IPS-18c (cell line): ENCODE measurements around the gene MLLT10.

Source experiments
- H3K4me3 ChIP-seq: 2 replicates; pipeline ENCODE4 v1.7.0; 2013; ENCODE audit warnings: low read depth, mild to moderate bottlenecking, low read length, moderate library complexity; ENCODE audit not compliant: insufficient read depth
- H3K9me3 ChIP-seq: one replicate; pipeline ENCODE4 v1.6.1; 2013; ENCODE audit warnings: mild to moderate bottlenecking, low read length, moderate library complexity; ENCODE audit not compliant: control insufficient read depth, insufficient read depth

The MLLT10 gene

DNA sequence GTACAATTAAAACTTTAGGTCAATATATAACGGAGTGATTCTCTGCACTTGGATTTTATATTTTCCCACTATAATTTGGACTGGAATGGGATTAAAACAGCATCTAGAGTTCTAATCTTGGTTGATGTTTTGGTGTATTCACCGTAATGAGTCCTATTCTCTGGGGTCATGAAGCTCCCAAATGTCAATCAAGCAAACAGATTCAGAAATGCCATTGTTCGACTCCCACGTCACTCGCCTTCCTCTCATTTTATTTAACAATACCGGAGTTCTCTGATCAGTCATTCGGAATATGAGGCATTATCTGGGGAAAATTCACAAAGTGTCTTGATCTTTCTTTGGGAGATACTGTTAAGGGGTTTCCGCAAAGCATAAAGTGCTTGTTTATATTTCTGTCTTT lies 35.0 kb upstream of the MLLT10 start:
- H3K4me3 ChIP-seq = peak overlapping the region; percentile 58
- H3K9me3 ChIP-seq = no peaks in the 10 kb centered on the region

DNA sequence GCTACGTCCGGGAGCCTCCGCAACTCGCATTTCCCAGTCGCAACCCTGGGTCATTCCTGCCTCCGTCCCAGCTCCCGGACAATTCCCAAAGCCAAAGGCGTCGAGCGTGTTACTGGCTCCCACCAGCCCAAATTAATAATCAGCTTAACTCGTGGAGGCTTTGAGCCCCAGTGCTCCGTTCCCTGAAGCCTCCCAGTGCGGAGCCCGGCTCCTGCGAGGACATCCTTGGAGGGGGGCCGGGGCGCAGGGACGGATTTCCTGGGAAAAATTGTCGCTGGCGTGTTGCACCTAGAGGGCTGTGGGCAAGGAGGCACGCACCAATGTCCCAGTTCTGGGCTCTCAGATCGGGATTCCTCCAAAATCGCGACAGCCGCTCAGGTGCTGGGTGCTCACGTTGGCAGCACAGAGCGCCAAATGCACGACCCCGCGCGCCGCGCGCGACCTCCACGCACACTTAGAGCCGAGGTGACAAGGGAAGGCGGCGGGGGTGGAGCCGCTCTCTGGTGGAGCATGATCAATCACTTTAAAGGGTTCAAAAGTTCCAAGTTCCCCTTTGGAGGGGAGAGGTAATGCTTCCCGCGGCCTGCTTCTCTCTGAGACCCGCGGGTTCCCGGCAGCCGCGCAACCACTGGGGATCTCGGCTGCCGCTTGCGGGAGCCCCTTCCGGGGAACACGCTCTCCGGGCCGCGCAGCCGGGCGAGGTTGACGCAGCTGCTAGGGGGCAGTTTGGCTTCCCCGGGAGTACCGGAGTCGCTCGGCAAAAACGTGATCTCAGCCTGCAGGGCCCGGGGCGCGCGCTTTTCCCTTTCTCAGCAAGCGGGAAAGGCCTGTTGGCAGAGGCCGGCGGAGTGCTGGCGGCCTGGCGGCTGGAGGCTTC lies 34.1 kb upstream of the MLLT10 start:
- H3K4me3 ChIP-seq = peak overlapping the region; percentile 58
- H3K9me3 ChIP-seq = no peaks in the 10 kb centered on the region

DNA sequence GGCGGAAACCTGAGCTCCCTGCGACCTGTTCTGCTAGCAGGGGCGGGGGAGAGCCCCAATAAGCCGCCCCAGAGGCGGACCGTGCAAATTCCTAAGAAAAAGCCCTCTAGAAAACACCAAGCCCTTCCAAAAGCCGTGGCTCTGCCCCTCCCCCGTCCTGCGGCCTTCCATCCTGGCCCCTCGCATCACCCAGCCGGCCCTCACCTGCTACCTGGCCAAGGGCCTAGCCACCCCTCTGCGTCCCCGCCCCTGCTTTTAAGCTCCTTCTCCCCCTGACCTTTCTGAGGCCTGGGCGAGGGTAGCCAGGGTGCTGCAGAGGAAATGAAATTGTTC lies 33.5 kb upstream of the MLLT10 start:
- Histone ChIP-seq H3K9me3 (no peaks in the 10 kb centered on the region), H3K4me3 (peak overlapping the region; percentile 58)

DNA sequence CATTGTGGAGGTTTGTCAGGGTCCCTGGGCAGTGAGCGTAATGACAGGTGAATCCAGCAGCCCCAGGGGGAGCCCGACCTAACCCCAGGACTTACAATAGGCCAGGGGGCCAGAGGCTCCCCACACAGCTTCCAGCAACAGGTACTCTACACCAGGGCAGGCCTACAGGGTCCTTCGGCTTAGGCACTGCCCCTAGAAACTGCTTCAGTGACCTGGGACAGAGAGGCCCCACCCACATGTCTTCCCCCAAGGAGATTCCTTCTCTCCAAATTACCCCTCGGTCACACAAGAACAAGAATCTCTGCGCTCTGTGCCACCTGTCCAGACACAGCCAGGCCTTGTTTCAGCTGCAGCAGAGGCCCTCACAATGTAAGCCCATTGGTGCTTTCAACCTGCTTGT lies 32.9 kb upstream of the MLLT10 start:
- Histone ChIP-seq H3K9me3 (no peaks in the 10 kb centered on the region), H3K4me3 (peak overlapping the region; percentile 58)

DNA sequence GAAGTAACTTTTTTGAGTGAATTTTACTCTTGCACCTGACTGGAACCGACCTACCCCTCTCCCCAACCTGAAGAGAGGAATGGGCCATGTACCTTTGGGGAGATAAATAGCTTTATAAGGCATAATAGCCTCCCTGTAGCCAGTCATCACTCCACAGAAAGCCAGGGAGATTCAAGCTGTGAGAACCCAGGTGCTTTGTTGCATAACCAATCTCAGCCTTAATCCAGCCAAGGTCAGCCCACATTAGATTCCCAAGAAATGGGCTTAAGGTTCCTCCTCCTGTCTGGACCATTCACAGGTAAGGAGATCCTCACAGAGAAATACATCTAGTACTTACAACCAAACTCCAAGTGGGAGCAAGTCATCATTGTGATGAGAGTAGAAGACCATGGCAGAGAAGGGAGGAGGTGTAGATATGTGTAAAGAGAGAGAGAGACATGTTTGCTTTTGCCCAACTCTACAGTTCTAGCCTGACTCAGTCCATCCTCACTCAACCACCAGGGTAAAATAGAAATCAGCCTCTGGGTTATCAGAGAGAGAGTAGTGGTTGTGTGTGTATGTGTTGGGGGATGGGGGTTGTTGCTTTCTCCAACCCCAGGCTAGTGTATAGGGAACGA lies 32.2 kb upstream of the MLLT10 start:
- H3K9me3 ChIP-seq = no peaks in the 10 kb centered on the region
- no peak overlapping the region for H3K4me3 ChIP-seq

DNA sequence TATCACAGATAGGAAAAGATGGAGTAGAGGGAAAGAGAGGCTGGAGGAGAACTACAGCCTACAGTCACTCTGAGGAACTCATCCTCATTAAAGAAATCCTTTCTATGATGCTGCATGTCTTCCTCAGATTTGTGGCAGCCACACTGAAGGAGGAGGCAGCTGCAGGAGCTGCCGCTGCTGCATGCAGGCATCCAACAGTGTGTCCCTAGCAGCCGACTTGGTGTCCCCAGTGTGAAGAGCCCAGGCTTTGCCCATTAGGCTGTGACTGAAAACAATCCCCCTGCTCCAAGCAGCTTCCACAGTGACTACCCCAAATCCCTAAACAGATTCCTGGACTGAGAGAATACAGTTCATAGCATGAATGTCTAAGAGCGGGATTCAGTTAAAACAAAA lies 31.7 kb upstream of the MLLT10 start:
- no peak overlapping the region for H3K4me3 ChIP-seq
- no peaks in the 10 kb centered on the region for H3K9me3 ChIP-seq

DNA sequence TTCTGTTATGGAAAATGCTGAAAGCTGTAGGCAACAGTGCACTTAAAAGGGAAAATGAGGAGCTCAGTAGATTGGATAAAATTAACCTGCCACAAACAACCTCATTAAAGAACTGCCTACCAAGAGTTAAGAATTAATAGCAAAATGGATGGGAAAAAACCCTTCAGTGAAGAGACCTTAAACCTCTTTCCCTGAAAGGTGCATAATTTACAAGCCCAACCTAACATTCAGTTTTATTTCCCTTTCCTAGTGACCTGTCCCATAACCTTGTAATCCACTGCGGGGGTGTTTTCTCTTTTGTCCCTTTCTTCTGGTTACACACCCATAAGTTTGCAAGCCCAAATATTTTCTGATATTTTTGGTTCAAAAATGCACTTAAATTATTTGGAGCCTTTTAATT lies 30.5 kb upstream of the MLLT10 start:
- Histone ChIP-seq H3K4me3 (no peak overlapping the region), H3K9me3 (no peaks in the 10 kb centered on the region)

DNA sequence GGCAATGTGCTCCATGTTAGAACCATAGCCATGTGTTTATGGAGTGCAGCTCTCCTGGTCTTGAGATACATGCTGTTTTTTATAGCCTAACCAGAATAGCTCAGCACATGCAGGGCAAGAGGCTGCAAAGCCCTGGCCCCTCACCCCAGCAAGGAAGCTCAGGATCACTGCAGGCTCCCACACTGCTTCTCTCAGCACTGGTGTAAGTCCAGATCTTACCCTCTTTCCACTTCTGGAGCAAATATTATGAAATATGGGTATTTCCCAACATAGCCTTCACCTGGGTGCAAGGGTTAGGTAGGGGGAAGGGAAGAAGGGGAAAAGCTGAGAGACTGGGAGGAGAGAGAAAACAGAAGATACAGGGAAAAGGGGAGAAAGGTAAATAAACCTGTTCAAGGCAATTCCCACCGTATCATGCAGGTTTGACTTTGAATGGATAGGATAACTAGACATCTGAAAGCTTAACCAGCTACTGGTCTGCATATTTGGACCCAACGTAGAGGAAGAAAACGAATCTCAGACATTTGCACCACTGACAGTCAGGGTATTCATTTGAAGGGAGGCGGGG lies 28.2 kb upstream of the MLLT10 start:
- no peak overlapping the region for H3K4me3 ChIP-seq

DNA sequence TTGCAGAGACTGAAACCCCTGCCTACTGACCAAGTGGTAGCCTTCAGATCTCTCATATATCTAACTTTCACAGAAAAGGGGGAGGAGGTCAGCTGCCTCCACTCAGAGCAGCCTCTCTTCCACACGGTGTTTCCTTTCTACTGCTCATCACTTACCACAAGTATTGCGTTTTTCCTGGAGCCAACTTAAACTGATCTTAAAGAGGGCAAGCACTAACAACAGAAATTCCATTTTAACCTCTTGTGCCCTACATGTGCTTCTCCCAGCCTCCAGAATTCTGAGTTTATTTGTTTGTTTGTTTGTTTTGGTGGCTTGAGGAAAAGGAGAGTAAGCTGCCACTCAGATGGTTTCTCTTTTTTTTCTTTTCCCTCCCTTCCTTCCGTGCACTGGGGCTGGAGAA lies 27.7 kb upstream of the MLLT10 start:
- Histone ChIP-seq H3K9me3 (no peaks in the 10 kb centered on the region), H3K4me3 (no peak overlapping the region)

More for the DNA sequence above, 28.2 kb upstream of the MLLT10 start:
- no peaks in the 10 kb centered on the region for H3K9me3 ChIP-seq

DNA sequence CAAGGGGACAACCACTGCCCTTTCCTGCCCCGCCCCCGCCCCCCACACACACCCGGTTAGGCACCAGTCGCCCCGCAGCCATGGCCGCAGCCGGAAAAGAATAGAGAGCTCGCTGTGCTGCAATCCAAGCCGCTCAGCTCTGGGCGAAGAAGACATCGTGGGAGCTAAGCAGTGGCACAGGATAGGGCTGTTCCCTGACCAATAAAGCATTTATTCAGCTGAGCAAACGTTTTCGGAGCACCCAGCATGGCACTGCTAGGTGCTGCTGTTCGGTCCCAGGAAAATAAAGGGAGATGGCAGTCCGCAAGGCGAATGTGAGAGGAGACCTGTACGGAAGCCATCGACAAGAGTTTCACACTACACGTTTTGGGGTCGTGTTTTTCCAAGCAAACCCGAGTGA lies 26.9 kb upstream of the MLLT10 start:
- H3K4me3 ChIP-seq = peak overlapping the region; percentile 51

DNA sequence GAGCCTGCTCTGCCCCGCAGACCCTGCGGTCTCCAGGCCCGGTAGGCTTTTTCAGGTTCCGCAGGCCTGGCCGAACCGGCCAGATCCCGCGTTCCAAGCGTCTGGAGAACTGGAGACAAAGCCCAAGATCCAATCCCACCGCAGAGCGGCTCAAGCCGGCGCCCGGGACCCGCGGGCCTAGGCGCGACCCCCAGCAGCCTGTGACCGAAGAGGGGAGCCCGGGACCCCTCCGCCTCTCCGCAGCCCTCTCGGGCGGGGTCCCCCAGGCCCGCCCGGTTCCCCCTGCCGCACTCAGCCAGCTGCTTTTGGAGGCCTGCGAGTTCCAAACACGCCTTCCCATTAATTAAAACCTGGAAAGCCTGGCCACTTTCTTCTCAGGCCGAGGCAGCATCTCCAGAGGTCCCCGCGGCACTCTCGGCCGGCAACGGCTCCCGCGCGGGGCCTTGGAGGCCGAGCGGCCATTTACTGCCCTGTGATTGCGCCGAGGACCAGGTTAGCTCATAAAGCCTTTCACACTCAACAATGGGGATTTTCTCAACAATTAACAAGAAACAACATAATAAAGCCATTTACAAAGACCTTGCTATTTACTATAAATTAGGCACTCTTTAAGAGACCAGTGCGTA lies 25.2 kb upstream of the MLLT10 start:
- peak overlapping the region; percentile 51 for H3K4me3 ChIP-seq
- H3K9me3 ChIP-seq = no peaks in the 10 kb centered on the region

More for the DNA sequence above, 26.9 kb upstream of the MLLT10 start:
- H3K9me3 ChIP-seq = no peaks in the 10 kb centered on the region

DNA sequence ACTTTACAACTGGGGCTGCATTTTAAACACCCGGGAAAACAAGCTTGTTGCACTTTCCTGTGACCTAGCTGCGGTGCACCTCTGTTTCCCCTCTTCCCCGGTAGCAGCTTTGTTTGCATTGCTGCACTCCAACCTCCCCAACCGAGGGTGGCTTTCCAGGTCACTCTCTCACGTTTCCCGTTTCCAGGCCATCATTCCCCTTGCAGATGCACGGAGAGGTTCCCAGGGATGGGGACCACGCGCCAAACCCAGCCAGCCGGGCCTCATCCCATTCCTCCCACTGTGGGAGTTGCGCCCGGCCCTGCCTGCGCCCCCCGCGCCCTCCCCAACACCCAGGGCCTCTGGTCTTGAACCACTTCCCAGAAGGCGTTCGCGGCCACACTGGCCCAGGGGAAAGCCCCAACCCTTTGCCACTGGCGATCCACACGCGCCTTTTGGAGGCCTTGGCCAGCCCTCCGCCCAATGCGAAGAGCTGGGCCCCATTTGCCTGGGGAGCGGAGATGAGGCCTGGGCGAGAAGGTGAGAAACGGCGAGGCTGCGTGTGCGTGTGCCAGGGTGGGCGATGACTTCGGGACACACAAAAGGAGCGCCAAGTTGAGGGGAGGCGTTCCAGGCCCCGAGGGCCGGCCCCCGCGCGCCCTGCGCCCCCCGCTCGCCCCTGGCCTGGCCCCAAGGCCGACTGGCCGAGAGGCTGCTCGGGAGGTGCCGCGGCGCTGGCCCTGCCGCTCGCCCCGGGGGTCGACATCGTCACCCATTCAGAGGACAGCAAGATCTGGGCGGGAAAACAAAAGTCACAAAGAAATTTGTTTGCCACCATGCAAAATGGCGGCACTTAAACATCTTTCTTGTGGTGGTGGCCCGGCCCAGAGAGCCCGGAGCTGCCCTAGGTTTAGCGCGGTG lies 24.4 kb upstream of the MLLT10 start:
- Histone ChIP-seq H3K9me3 (no peaks in the 10 kb centered on the region), H3K4me3 (peak overlapping the region; percentile 51)

DNA sequence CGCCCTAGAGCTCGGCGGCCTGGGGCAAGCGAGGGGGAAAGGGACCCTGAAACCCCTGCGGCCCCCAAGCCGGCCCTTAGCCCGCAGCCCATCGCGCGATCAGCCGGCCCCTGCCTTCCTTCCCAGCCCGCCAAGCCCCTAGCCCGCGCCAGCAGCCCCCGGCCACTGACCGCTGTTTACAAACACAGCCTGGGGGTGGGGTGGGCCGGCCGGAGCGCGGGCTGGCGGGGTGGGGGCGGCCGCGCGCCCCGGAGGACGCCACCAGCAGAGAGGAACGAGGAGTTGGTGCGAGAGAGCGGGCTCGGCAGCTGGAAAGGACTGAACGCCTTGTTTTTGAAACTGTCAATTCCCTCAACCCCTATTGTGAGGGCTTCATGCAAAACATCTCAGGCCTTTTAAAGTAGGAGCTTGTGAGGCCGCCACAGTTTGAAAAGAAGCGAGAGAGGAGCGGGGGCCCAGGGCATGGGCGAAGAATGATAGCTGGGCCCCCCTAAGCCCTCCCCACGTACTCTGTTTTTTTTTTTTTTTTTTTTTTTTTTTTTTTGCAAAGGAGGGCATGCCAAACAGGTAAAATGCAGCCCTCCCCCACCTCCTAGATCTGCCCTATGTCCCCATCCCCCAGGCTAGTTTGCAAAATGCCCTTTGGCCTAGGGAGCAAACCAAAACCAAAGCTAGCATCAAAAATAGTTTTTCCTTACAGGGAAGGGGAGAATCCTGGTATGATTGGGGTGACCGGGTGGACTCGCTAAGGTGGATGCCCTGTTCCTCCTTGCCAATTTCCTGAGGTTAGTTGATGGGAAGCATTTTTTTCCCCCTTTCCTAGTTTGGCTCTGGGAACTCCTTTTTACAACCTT lies 23.6 kb upstream of the MLLT10 start:
- Histone ChIP-seq H3K9me3 (no peaks in the 10 kb centered on the region), H3K4me3 (peak overlapping the region; percentile 51)

DNA sequence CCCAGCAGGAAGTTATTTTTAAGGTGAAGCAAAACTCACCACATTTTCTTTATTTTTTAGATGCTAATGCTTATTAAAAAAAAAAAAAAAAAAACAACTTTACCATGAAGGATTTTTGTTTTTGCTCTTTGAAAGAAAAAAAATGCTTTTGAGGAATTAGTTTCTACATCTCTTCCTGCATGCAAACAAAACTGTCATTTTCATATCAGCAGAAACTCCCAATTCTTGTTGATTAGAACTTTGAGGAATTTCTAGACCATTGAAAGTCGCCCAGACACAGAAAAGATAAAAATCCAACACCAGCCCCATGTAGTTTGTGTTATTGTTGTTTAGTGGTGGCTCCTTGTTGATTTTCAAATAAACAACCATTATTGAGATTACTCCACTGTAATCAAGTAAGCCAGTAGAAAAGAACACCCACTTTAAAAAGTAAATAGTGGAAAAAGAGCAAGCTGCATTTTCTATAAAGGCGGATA lies 22.9 kb upstream of the MLLT10 start:
- peak overlapping the region; percentile 51; the same call in 1 of the 2 replicates for H3K4me3 ChIP-seq
- no peaks in the 10 kb centered on the region for H3K9me3 ChIP-seq

DNA sequence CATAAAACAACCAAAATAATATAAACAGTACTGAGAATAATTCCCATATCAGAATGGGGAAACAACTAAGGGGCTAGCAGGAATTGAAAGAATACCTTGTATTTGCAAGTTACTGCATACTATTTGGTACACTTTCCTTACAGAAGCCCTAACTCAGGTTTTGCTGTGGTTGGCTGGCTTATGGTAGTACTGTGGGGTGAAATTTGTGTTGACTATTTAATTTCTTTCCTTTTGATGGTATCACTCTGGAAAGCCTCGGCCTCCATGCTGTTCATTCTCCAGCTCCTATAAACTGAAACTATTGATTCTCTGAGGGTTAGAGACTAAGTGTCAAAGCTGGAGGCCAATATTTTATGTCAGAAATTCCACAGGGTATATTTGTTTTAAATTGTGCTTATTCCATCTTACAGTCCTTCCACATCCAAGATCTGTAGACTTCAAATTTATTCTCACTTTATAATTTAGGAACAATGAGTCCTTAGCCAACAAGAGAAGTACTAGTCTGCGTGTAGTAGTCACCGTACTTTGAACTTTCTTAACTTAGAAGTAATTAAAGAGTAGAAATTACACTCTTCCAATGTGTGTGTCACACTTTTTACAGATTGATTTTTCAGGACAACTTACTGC lies 22.0 kb upstream of the MLLT10 start:
- no peak overlapping the region; the same call in 1 of the 2 replicates for H3K4me3 ChIP-seq
- no peaks in the 10 kb centered on the region for H3K9me3 ChIP-seq
